Upper lobe of left lung (tissue), 4 donors: ENCODE measurements around the gene CNOT3.

ENCODE experiments used
- EP300 ChIP-seq, 4 donors: sonication (generic); formaldehyde crosslinking; IDR thresholded peaks; one replicate each; pipeline ENCODE4 v1.5.1; 2017; ENCODE audit warnings: antibody characterized with exemption in 4 of 4, control low read depth in 2 of 4
- POLR2A ChIP-seq, 4 donors: fragments of 450-650 bp; IDR thresholded peaks; one replicate each; pipeline ENCODE4 v1.5.1; 2016 to 2017; ENCODE audit warnings: antibody characterized with exemption in 4 of 4, mild to moderate bottlenecking in 2 of 4
- POLR2AphosphoS5 ChIP-seq, 2 donors: sonication (generic); formaldehyde crosslinking; IDR thresholded peaks; one replicate each; pipeline ENCODE4 v1.5.1; 2017; ENCODE audit warnings: antibody characterized with exemption in 2 of 2
- TF ChIP-seq, protein P1 (sequence below), 6 experiments: fragments of 450-650 bp in 4 of 6; fragments of 200-600 bp in 2 of 6; sonication (generic) in 2 of 6; IDR thresholded peaks; one replicate each; pipeline ENCODE4 v1.5.1; 2016 to 2019; ENCODE audit warnings: antibody characterized with exemption in 6 of 6

GRCh38 chr19:54127688-54128440 lies 9.7 kb upstream of the CNOT3 start:
- no peak for TF ChIP-seq POLR2AphosphoS5 (IDR thresholded peaks at IDR 0.05)
- TF ChIP-seq, protein P1, sequence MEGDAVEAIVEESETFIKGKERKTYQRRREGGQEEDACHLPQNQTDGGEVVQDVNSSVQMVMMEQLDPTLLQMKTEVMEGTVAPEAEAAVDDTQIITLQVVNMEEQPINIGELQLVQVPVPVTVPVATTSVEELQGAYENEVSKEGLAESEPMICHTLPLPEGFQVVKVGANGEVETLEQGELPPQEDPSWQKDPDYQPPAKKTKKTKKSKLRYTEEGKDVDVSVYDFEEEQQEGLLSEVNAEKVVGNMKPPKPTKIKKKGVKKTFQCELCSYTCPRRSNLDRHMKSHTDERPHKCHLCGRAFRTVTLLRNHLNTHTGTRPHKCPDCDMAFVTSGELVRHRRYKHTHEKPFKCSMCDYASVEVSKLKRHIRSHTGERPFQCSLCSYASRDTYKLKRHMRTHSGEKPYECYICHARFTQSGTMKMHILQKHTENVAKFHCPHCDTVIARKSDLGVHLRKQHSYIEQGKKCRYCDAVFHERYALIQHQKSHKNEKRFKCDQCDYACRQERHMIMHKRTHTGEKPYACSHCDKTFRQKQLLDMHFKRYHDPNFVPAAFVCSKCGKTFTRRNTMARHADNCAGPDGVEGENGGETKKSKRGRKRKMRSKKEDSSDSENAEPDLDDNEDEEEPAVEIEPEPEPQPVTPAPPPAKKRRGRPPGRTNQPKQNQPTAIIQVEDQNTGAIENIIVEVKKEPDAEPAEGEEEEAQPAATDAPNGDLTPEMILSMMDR (IDR thresholded peaks at IDR 0.05), result no peak
- TF ChIP-seq POLR2A (IDR thresholded peaks at IDR 0.05), result no peak
- TF ChIP-seq EP300 (IDR thresholded peaks at IDR 0.05), result no peak
